Globus pallidus (tissue), 1 donor: Measurements from ENCODE around the gene PUS3.
A peak's percentile ranks its signal among the peaks of the same experiment; 100 is the strongest.

Experiments
- DNase-seq: peaks from one replicate; pipeline ENCODE4 v3.0.0-alpha.2; 2015; ENCODE audit warnings: low spot score

PUS3 gene, protein sequence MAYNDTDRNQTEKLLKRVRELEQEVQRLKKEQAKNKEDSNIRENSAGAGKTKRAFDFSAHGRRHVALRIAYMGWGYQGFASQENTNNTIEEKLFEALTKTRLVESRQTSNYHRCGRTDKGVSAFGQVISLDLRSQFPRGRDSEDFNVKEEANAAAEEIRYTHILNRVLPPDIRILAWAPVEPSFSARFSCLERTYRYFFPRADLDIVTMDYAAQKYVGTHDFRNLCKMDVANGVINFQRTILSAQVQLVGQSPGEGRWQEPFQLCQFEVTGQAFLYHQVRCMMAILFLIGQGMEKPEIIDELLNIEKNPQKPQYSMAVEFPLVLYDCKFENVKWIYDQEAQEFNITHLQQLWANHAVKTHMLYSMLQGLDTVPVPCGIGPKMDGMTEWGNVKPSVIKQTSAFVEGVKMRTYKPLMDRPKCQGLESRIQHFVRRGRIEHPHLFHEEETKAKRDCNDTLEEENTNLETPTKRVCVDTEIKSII

GRCh38 chr11:125902927-125903710 lies at the start of gene PUS3:
Gene PUS3 (minus strand): TSS chr11:125903206. CDS start chr11:125896284, 6,922 bp downstream.
- DNase-seq: peak; percentile 86

- no peak for DNase-seq
These were observed 49.6 kb upstream of the PUS3 start for GRCh38 chr11:125952559-125952958.

DNA sequence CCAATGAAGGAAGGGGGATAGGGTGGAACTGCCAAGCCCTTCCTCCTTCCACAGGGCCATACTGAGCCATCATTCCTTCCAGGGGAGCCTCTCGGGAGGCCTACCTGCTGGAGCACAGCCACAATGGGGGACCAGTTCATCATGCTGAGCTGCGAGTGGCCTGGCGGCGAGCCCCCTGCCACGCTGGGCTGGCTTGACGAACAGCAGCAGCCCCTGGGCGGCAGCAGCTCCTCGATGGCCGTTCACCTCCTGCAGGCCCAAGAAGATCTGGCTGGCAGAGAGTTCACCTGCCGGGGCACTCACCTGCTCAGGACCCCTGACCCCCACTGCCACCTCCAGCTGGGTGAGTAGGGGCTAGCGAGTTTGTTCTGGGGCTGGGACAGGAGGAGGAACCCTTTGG lies 48.7 kb upstream of the PUS3 start:
- DNase-seq: no peak

- no peak for DNase-seq
These were observed 48.0 kb upstream of the PUS3 start for GRCh38 chr11:125950696-125951651.

DNA sequence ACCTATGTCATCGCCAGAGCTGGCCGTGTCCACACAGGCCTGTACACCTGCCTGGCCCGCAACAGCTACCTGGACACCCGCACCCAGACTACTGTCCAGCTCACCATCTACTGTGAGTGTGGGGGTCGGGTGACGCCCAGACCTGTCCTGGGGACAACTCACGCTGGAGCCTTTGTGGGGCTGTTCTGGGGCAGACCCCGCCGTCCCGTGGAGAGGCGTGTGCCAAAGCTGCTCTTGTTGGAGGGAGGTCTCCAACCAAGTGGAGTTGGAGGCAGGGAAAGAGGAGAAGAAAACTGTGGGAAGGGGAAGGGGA lies 47.1 kb upstream of the PUS3 start:
- DNase-seq: no peak

DNA sequence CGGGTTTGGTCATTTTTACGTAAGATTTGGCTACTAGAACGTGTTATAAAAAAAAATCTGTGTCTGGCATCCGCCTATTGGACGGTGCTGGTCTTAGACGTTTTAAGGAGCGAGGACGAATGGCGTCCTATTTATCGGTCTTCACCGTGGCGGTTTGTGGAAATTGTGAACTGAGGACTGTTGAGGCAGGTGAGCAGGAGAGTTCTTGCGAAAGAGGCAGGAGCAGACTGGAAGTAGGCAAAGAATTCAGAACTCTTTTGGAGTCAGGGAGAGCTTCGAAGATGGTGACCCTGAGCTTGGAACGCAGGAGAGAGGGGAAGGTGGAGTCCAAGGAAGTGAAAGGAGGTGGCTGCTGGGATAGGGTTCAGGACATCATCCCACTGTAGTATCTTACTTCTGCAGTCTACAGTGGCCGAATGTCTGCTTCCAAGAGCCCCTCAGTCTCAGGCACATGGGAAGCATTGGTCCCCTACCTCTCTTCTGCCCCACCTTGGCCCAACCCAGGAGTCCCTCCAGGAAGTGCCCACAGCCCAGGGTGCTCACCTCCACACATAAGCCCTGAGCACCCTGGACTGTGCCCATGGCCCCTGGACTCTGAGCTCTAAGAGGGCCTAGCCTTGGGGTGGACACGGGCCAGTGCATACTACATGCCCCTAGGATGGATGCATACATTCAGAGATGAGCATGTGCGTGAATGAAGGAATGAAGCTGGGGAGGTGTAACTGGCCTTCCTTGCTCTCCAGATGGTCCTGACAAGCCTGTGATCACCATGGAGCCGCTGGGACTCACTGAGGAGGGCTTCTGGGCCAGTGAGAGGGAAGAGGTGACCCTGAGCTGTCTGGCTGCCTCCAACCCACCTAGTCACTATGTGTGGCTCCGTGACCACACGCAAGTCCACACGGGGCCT lies 46.5 kb upstream of the PUS3 start:
- DNase-seq: no peak

DNA sequence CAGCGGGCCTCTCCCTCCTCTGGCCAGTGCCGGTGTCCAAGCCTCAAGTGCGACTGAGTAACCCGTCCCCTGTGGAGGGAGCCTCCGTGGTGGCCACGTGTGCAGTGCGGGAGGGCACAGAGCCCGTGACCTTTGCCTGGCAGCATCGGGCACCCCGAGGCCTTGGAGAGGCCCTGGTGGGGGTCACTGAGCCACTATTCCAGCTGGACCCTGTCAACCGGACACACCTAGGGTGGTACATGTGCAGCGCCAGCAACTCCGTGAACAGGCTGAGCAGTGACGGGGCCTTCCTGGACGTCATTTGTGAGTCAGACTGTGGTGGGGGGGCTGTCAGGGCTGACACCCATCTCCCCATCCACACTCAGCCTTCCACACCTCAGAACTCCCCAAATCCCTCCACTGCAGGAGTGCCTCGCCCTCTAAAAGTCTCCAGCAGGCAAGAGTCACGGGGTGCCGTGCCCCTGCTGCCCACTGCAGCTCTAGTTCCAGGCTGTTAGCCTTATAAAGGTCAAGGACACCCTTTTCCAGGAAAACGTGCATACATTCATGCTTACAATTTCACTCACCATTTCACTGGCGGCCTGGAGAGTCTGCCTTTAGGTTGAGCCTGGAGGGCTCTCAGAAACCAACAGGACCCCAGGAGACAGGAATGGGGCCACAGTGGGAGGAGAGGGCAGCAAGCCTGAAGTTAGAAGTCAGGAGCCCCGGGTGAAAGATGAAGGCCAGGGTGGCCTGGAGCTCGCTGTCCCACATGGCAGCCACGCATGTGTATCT lies 45.5 kb upstream of the PUS3 start:
- DNase-seq: no peak

GRCh38 chr11:125947419-125948277 lies 44.6 kb upstream of the PUS3 start:
- DNase-seq: no peak

GRCh38 chr11:125946712-125947418 lies 43.9 kb upstream of the PUS3 start:
- DNase-seq: no peak

GRCh38 chr11:125945797-125946520 lies 43.0 kb upstream of the PUS3 start, which contains the start of gene VSIG10L2:
Gene VSIG10L2 (plus strand): TSS chr11:125946044. CDS start chr11:125946056, 12 bp downstream.
- DNase-seq: no peak

DNA sequence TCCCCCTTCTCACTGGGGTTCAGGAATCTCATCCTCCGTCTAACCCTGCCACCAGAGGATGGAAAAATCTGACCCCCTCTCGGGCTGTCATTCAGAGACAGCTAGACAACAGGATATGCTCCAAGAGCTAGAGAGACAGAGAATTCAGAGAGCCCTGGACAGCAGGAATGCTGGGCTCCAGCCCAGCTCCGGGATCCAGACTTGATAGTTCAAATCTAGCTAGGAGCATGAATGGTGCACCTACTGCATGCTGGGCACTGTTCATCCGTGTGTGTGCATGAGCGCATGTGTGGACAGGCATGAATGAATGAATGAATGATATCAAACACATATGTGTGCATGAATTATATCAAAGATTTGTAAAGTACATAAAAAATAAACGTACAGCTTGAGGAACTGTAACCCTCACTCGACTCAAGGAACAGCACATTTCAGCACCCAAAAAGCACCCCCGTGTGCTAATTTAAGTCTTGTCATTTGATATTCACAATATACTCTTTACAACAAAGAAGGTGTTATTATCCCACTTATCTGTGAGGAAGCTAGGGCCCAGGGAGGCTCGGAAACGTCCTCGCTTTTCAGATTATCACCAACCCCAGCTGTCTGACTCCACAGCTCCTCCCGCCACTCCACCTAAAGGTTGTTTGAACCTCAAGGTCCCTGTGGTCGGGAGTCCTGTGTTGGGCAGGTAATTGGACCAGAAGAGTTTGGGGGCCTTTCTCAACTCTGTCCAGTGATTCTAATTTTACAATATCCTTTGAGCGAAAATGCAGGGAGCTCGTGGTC lies 42.2 kb upstream of the PUS3 start:
- DNase-seq: no peak

GRCh38 chr11:125944350-125945010 lies 41.5 kb upstream of the PUS3 start:
- DNase-seq: no peak

DNA sequence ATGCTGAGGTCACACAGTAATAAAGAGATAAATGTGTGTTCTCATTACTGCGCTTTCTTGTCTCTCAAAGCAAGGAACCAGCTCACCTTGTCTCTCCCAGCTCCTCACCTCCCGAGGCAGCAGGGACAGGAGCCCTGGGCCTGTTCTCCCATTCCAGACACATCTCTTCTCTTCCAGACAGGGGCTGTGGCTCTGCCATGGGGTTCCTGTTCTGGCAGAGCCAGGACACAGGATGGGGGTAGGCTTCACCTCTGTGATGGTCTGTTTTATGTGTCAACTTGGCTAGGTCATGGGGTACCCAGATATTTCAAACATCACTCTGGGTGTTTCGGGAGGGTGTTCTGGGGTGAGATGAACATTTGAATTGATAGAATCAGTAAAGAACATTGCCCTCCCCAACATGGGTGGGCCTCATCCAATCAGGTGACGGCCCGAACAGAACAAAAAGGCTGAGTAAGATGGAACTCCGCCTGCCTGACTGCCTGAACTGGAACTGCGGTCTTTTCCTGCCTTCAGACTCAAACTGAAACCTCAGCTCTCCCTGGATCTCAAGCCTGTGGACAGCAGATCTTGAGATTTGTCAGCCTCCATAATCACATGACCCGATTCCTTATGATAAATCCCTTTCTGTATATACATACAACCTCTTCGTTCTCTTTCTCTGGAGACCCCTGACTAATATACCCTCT lies 40.8 kb upstream of the PUS3 start:
- DNase-seq: no peak

GRCh38 chr11:125942771-125943428 lies 39.9 kb upstream of the PUS3 start:
- no peak for DNase-seq
